Measurements from ENCODE around the gene LONP1.
"Not testable (repeated sequence)": the region's sequence is repeated elsewhere in the genome, so short reads cannot be mapped to it uniquely, and the experiment has no call there.

LONP1 gene

DNA sequence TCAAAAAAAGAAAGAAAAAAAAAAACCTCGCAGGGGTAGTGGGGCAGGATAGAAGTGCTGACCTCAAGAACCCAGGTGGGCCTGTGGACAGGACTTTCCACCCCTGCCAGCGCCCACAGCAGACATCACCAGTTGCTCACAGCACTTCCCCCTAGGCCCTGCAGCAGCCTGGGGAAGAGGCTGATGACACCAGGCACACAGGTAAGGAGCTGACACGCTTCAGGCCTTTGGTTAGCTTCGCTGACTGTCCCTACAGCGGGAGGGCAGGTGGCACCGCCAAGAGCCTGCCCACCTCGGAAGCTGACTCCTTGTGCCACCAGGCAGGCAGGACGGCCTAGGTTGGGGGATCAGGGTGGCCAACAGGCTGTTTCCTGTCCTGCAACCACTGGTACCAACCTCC is 8.9 kb downstream of the LONP1 start:
- DNase-seq (ENCODE audit: low read depth), result no peak

DNA sequence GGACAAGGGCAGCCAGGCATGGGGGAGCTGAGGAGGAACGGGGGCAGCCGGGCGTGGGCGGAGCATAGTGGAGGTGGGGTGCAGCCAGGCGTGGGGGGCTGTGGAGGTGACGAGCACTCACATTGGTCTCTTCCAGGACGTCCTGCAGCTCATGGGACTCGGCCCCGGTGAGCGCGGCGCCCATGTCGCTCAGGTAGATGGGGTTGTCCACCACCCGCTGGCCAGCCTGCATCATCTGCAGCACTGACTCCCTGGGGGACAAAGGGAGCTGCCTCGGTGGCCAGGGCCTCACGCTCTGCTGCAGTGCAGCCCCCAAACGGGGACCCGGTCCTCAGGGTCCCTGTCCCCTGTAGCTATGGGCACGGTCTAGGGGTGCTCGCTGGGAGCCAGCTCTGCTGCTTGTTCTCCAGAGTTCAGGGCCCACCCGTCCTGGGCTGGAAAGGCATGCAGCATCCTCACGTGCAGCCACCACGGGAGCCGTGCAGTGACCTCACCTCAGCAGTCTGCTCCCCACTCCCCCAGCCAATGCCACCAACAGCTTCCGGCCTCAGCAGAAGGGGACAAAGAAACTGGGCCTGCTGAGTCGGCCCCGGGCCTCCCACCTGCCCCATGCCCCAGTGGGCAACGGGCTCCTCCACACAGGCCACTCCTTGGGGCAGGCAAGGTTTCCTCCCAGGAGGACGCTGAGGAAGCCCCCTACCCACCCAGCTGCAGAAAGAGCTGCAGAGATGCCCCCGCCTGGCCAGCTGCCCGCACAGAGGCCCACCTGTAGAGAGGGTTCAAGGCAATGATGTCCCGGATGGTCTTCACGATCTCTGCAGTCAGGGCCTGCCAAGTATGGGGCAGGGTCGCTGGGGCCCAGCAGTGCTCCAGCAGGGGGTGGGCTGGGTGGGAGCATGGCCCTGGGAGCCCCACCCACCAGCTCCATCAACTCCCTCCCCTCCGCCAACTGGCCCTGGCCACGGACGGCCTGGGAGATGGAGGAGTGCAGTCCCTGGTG is 12.1 kb downstream of the LONP1 start:
- no peak for DNase-seq (ENCODE audit: low read depth)

DNA sequence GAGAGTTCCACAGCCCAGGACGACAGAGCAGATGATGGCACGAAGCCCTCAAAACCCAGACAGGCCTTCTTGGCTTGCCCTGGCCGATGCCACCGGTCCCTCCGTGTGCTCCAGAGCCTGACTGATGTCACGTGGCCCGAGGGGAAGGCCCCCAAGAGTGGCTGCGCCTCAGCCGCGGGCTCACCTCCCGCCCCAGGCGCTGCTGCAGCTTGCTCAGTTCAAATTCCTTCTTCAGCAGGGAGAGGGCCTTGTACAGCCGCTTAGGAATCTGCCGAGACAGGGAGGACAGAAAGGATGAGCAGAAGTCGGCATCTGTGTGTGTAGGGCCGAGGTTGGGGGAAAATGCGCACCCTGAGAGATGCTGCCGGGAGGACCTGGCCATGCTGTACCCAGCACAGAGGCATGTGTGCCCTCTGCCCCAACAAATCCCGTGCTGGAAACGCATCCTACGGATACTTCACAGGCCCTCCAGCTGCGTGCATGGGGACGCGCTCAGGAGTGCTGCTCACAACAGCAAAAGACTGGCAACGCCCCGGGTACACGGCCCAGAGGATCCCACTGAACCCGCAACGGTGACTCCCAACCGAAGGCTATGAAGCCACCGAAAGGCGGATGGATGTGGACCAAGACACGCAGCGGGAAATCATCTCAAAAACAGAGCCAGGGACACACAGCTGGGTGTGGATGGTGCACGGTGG is 12.9 kb downstream of the LONP1 start:
- no peak for DNase-seq (ENCODE audit: low read depth)

DNA sequence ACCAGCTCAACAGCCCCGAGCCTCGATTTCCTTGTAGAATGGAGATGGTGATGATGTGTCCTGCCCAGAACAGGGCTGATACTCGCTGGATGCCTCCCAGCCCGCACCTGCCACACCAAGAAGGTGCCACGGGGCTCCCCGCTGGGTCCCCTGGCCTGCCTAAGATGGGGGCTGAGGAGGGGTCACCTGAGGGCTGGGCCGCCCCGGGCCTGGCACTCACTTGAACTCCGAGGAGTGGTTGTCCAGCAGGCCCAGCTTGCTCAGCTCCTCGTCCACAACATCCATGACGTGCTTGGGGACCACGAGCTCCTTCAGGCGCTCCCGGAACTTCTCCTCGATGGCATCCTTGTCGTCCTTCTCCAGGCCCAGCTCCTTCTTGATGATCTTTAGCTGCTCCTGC is 14.4 kb downstream of the LONP1 start:
- DNase-seq (ENCODE audit: low read depth), result no peak

DNA sequence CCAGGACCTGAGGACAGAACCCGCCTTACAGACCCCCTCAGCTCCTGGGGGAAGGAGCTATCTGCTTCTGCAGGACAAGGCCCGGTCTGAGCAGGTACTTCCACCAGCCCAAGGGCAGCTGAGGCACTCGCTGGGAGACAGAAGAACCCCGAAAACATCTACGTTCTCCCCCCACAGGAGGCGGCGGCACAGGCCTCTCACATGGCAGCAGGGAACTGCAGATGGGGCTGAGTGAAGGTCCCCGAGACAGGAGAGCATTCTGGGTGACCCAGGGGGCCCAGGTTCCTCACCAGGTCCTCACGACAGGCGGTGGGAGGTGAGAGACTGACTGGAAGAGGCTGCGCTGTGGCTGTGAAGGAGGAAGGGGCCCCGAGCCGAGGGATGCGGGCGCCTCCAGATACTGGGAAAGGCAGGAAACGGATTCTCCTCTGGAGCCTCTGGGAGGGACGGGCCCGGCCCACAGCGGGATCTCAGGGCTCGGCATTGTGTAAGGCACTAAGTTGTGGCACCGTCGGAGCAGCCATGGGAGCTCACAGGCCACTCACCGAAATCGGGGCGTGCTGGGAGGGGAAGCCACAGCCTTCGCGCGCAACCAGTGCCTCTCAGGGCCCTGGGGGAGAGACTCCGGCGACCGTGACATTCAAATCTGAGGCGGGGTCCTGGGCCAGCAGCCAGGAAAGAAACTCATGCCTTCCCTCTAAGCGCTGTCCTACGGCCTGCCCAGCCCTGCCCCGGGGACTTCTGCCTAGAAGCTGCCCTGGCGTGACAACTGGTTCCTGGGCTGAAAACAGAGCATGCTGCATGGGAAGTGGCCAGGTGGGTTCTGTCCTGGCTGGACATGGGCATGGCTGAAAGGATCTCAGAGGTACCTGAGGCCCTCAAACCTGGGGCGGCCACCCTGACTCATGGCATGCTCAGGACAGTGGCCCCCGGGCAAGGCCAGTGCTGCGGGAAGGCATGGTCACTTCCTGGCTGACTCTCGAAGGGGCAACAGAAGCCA is 15.8 kb downstream of the LONP1 start:
- DNase-seq (ENCODE audit: low read depth), result no peak

DNA sequence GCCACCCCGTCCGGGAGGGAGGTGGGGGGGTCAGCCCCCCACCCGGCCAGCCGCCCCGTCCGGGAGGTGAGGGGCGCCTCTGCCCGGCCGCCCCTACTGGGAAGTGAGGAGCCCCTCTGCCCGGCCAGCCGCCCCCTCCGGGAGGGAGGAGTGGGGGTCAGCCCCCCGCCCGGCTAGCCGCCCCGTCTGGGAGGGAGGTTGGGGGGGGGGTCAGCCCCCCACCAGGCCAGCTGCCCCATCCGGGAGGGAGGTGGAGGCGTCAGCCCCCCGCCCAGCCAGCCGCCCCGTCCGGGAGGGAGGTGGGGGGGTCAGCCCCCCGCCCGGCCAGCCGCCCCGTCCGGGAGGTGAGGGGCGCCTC is 17.9 kb downstream of the LONP1 start:
- DNase-seq (ENCODE audit: low read depth), result not testable (repeated sequence)

DNA sequence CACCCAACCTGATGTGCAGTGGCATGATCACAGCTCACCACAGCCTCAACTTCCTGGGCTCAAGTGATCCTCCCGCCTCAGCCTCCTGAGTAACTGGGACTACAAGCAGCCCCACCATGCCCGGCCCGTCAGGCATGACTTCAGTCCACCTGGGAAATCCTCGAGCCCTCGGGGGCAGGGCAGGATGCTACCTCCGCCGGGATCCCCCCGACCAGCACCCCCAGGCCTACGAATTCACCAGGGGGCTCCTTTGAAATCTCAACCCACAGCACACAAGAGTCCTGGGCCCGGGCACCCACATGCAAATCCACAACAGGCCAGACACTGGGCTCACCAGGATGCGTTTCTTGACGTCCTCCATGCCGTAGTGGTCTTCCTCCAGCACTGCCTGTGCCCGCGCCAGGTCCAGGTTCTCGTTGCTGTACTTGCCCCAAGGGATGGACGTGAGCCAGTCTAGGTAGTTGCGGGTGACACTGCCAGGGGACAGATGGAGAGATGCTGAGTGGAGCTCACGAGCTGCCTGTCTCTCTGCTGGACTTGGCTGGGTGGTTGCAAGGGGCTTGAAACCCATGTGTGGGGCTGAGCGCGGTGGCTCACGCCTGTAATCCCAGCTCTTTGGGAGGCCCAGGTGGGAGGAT is 19.4 kb downstream of the LONP1 start:
- DNase-seq (ENCODE audit: low read depth), result no peak

DNA sequence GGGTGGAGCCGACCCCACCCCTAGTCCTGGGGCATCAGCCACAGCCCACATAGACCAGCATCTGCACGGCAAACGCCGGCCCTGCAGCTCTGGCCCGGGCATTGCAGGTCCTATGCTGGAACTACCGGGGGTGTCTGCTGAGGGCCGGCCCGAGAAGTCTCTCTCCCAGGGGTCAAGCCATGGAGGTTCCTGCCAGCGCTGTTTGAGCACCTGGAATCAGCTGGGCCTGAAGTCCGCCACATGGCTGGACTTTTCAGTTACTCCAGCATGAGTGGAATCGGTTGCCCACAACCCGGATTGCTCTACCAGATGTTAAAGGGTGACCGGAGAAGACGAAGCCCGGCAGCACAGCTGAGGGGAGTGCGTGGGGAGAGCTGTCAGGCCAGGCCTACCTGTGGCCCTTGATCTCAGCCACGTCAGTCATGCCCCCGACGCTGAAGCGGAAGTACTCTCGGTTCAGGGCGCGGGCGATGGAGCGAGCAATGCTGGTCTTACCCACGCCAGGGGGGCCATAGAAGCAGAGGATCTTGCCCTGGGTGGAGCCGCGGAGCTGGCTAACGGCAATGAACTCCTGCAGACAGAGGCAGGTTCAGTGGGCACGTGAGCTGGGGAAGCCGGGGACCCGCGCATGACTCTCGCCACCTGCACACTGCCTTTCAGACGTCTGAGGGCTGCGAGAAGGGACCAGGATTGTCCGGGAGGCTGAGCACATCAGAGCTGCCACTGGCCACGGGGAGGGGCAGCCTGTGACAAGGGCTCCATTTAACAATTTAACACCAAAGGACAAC is 21.1 kb downstream of the LONP1 start:
- DNase-seq (ENCODE audit: low read depth), result no peak

DNA sequence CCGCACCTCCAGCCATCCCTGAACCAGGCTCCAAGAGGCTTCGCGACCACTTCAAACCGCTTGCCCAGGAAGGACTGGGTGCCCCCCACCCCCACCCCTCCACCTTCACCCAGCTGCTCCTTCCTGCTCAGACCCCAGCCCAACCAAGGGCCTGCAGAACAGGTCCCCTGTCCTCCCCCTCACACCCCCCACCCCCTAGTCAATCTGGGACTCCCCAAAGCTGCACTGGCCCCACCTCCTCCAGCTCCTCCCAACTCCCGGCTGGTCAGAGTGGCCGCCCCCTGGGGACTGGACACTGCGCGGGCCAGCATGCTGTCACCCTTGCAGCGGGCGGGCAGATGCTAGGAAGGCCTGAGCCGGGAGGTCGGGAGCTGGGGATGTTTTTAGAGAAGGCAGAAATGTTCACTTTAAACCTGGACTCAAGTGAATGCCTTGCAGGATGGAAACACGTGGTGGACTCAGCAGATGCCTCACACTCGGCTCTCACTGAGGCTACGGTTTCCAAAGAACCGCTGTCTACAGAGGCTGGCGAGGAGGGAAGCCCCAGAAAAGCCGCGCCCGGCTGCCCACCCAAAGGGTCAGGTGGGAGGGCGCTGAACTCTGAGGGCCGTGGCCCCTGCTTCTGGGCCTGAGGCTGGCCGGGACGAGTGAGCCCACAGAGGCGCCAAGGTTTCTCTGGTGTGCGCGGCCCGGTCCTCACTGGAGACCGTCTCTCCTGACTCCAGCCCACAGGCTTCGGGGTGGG is 21.9 kb downstream of the LONP1 start:
- no peak for DNase-seq (ENCODE audit: low read depth)

DNA sequence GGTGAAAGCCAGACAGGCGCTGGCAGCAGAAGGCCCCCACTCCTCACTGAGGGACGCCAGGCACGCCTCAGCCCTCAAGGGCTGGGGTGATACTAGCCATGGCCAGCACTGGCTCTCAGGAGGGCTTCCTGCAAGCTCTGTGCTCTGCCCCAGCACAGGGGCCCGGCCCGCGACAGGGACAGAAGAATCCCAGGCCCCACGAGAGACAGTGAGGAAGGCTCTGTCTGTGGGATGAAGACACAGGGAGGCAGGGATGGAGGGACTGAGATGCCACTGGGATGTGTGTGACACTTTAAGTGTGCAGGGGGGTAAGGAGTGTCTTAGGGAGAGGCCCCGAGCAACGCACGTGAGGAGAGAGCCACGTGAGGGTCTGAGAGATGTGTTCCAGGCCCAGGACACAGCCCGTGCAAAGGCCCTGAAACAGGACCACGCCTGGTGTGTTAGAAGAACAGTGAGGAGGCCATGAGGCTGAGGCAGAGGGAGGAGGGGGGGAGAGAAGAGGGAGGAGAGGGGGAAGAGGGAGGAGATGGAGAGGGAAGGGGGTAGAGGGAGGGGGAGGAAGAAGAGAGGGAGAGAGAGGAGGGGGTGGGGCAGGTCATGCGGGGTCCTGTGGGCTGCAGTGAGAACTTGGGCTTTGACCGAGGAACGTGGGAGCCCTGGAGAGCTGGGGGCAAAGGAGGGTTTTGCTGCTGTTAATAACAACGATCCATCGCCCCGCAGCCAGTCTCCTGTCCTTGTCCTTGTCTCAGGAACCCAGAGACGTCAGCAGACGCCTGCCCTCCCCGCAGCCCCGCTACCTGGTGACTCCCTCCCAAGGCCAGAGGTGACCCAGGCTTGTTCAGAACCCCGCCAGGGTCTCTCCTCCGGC is 22.7 kb downstream of the LONP1 start:
- DNase-seq (ENCODE audit: low read depth), result no peak

DNA sequence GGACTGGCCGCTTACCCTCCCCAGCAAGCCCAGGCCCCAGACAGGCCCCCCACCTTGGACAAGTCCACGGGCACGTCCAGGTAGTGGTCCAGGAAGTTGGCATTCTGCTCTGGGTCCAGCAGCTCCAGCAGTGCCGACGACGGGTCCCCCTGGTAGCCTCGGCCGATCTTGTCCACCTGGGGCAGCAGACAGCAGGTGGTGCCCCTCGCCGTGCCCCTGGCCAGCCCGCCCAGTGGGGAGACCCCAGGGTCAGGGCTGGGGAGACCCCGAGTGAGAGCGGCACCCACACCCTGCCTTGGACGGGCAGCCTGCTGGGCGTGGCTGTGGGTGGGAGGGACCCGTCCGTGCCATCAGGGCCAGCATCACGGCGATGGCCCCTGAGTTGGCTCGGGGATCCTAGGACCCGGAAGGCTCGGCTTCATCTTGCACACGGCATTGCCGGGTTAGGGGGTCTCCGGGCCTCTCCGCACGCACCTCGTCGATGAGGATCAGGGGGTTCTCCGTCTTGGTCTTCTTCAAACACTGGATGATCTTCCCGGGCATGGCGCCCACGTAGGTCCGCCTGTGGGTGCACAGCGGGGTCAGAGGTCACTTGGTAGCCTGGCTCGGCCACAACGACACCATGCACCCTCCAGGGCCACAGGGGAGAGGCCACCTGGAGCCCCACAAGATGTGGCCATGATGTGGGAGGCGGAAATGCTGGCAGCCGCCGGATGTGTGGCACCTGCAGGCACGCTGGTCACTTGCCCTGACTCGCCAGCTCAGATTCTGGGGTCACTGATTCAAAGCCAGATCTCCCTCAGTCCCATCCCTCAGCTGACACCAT is 23.5 kb downstream of the LONP1 start:
- DNase-seq (ENCODE audit: low read depth), result no peak

DNA sequence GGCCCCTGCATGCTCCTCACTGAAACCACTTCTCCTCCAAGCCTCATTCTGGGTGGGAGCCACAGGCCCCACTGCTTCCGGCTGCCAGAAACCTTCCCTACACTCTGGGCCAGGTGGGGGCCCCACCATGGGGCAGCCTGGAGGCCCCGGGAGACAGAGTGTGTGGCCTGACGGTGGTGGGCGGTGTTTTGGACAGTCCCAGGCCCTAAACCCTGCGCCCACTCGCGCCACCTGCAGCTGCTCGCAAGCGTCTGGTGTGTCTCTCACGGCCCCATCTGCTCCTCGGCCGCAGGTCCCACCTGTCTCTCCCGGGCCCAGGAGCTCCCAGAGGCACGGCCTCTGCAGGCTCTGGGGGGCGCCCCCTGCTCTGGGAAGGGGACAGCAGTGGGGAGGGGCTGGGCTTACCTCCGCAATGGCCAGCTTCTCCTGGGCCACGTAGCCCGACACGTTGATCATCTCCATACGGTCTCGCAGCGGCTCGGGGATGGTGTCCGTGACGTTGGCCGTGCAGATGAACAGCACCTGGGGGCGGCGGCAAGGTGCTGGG is 24.2 kb downstream of the LONP1 start:
- DNase-seq (ENCODE audit: low read depth), result no peak

DNA sequence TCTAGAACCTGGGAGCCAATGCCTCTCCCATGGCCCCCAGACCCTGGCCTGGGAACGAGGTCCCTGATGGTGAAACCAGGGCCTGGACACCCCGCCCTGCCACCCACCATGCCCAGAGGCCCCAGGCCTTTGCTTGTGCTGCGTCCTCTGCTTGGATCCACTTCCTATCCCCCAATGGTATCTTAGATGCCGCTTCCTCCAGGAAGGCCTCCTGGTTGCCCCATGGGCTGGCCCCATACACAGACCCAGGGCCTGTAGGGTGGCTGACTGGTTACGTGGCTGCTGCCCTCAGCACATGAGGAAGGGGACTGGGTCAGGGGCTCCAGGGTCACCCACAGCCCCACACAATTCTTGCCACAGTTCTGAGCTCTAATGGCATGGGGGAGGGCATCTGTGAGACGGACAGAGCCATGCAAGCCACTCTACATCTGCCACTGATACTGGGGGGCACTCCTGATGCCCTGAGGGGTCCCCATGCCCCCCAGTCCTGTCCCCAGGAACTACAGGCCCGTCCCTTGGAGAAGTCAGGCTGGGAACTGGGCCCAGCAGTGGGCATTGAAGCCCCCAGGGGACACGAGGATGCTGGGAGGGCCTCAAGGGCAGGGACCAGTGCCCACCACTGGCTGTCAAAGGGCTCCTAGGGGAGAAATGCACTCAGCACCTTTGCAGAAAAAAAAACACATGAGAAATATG is 24.8 kb downstream of the LONP1 start:
- no peak for DNase-seq (ENCODE audit: low read depth)

DNA sequence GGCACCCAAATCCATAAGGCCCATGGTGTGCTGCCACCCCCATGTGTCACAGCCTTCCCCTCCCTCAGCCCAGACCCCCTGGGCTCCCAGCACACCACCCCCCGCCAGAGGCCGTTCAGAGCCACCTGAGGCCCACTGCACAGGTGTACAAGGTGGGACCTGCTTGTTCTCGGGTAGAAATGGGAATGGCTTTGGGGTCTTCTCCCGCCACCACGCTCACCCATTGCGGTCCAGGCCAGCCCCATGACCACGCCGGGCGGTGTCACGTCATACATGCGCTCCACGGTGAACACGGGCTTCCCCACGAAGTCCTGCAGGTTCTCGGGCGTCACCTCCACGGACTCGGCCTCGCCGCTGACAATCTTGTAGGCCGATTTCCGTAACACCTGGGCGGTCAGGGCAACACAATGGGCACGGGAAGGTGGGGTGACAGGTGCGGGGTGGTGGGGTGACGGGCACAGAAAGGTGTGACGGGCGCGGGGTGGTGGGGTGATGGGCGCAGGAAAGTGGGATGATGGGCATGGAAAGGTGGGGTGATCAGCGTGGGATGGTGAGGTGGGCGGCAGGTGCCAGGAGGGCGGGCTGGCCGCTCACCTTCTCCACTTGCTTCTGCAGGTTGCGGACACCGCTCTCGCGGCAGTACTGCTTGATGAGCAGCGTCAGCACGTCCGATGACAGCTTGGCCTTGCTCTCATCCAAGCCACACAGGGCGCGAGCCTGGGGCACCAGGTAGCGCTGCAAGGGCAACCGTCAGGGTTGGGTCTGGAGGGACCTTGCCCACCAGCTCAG is 25.6 kb downstream of the LONP1 start:
- no peak for DNase-seq (ENCODE audit: low read depth)

DNA sequence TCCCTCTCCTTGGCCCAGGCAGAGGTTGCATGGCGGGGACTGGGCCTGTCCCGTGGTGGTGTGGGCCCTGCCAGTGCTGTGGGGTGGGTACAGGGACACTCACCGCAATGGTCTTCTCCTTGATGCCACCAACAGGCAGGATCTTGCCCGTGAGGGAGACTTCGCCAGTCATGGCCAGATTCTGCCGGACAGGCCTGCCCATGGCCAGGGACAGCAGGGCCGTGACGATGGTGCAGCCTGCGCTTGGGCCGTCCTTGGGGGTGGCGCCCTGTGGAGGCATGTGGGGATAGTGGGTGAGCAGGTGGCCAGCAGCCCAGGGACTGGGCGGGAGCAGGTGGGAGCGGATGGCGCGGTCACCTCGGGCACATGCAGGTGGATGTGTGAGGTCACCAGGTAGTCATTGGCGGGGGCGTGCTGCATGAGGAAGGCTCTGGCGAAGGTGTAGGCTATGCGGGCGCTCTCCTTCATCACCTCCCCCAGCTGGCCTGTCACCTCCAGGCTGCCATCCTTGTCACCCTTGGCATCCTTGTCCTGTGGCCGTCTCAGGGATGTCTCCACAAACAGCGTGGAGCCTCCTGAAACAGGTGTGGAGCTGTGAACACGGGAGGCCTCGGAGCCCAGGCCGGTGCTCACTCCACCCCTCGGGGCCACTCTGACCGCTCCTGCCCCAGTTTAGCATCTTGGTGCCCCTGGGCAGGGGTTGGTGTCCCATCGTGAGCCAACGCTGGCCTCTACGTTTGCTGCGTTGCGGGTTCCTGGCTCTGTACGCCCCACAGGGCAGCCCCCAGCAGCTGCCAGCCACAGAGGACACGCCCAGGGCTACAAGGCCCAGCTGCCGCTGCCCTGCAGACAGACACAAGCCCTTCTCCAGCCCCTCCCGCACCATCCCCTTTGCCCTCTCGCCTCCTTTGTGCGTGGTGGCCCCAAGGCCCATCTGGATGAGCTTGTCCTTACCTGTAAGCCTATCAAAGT is 26.5 kb downstream of the LONP1 start:
- DNase-seq (ENCODE audit: low read depth), result no peak

Measured in non-pigmented ciliary epithelial cell (primary cell).